ENCODE results near the gene PRSS1.
"Not testable (repeated sequence)": the region's sequence is repeated elsewhere in the genome, so short reads cannot be mapped to it uniquely, and the experiment has no call there.

DNA sequence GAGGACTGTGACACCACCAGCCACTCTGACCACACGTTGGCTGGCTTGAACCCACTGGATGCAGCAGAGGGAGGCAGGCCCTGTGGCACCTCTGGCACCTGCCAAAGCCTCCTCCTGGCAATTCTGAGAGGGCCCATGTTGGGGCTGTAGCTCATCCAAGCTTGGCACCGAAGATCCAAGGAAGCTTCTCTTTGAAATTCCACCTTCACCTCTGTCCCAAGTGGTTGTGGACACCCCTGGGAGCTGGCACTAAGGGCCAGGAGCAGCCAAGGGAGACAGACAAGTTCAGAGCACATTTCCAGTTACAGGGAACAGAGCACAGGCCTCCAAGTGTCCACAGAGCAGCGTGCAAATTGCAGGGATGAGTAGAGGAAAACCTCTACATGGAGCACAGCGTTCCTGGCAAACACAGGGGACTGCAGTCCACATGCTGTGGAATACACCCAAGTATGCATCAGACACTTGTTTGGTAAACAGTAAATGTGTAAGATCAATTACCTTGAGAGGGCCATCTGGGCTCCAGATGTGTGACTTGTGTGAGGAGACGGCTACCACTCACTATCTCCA, 4.7 kb downstream of the PRSS1 start:
- not testable (repeated sequence) for TF ChIP-seq CTCF (IDR thresholded peaks at IDR 0.05; ENCODE audit: poor library complexity, severe bottlenecking); EP300 (conservative IDR thresholded peaks at IDR 0.05; ENCODE audit: poor library complexity, severe bottlenecking); MXI1 (conservative IDR thresholded peaks at IDR 0.05; ENCODE audit: poor library complexity, severe bottlenecking); RAD21 (conservative IDR thresholded peaks at IDR 0.05); TAF1 (IDR thresholded peaks at IDR 0.05; ENCODE audit: low read depth); EZH2 (IDR thresholded peaks at IDR 0.05; ENCODE audit: borderline replicate concordance, insufficient read depth, low read length, poor library complexity, severe bottlenecking); POLR2AphosphoS5 (IDR thresholded peaks at IDR 0.05)
- TF ChIP-seq, protein P1, sequence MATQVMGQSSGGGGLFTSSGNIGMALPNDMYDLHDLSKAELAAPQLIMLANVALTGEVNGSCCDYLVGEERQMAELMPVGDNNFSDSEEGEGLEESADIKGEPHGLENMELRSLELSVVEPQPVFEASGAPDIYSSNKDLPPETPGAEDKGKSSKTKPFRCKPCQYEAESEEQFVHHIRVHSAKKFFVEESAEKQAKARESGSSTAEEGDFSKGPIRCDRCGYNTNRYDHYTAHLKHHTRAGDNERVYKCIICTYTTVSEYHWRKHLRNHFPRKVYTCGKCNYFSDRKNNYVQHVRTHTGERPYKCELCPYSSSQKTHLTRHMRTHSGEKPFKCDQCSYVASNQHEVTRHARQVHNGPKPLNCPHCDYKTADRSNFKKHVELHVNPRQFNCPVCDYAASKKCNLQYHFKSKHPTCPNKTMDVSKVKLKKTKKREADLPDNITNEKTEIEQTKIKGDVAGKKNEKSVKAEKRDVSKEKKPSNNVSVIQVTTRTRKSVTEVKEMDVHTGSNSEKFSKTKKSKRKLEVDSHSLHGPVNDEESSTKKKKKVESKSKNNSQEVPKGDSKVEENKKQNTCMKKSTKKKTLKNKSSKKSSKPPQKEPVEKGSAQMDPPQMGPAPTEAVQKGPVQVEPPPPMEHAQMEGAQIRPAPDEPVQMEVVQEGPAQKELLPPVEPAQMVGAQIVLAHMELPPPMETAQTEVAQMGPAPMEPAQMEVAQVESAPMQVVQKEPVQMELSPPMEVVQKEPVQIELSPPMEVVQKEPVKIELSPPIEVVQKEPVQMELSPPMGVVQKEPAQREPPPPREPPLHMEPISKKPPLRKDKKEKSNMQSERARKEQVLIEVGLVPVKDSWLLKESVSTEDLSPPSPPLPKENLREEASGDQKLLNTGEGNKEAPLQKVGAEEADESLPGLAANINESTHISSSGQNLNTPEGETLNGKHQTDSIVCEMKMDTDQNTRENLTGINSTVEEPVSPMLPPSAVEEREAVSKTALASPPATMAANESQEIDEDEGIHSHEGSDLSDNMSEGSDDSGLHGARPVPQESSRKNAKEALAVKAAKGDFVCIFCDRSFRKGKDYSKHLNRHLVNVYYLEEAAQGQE (IDR thresholded peaks at IDR 0.05; ENCODE audit: borderline replicate concordance): not testable (repeated sequence)
